GM23248 (cell line): ENCODE results near the gene GUCA1C.

Source experiments
- EZH2 ChIP-seq: fragments of 200-600 bp; sonication (generic); IDR thresholded peaks from 2 replicates; pipeline ENCODE4 v1.6.1; 2018; ENCODE audit warnings: antibody characterized with exemption, mild to moderate bottlenecking; ENCODE audit not compliant: insufficient read depth, poor library complexity, severe bottlenecking
- EZH2phosphoT487 ChIP-seq: fragments of 200-600 bp; sonication (generic); IDR thresholded peaks from 2 replicates; pipeline ENCODE4 v1.6.1; 2018; ENCODE audit warnings: antibody characterized with exemption, moderate library complexity, mild to moderate bottlenecking, low read depth; ENCODE audit not compliant: insufficient read depth

GRCh38 chr3:108983051-108983450, 29.4 kb upstream of the GUCA1C start:
- TF ChIP-seq EZH2 (no peak), EZH2phosphoT487 (no peak)
